GM21526 (cell line): ENCODE results near the gene SNRNP48.

Experiments
- ATAC-seq: cut with Tn5 transposase; IDR thresholded peaks from one replicate; pipeline ENCODE4 v1.9.1; 2021; ENCODE audit warnings: moderate library complexity; ENCODE audit not compliant: unreplicated experiment, low FRiP score

SNRNP48 gene

DNA sequence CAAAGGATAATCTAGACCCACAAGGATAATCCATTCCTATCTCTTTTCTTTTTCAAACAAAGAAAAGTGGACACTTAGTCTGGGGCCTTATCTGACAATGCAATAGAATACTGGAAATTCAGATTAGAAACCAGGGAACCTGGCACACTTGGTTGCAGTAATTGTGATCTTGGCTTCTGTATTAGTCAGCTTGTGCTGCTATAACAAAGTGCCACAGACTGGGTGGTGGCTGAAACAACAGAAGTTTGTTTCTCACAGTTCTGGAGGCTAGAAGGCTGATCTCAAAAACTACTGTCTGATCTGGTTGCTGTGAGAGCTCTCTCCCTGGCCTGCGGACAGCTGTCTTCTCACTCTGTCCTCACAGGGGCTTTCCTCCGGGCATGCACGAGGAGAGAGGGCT is 49.4 kb downstream of the SNRNP48 start:
- no peak for ATAC-seq

DNA sequence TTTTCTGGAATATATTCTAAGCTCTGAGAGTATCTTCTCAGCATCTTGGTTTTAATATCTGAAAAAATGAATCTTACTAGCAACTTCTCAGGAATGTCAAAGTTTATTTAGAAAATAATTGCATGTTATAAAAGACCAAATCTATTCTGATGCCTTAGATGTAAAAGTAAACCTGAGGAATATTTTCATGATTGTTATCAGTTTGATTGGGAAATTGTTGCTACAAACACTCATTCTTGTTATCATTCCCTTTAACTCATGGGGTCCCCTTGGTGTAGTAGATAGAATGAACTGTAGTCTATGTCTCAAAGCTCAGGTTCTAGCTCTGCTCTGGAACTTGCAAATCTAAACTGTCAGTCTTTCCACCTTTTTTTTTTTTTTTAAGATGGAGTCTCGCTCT is 50.0 kb downstream of the SNRNP48 start:
- ATAC-seq = no peak

DNA sequence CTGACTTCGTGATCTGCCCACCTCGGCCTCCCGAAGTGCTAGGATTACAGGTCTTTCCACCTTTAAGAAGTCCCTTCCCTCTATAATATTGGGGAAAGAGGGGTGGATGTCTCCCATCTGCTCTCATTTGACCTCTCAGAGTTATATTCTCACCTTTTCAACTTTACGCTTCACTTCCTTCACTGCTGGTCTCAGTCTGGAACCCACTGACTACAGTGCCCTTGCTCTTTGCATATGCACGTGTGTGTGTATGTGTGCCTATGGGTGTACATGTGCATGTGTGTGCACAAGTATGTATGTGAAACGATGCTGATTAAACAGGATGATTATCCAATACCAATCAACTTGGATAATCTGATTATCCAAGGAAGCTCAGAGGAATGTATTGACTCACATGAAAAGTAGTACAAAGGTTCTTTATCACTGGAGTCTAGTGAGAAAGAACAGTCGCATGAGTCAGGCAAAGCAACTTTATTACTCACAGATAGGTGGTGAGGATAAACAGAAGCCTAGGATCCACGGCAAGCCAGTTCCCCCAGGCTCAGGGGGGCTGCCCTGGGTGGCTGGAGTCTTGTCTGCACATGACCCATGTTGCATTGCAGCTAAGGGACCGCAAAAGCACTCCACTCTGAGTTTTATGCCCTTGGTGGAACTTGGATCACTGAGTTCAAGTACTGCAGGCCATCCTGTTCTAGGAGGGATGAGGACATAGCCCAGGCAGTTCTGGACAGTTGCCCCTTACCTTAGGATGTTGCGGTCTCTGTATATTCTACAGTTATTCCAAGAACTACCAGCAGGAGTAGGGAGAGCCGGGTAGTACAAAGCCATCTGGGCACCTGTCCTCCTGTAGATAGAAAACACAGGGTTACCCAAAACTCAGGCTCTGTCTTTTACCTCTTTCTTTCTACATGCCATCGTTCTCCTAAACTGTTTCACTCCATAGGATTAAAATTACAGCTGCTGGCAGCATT is 50.9 kb downstream of the SNRNP48 start:
- ATAC-seq = no peak

DNA sequence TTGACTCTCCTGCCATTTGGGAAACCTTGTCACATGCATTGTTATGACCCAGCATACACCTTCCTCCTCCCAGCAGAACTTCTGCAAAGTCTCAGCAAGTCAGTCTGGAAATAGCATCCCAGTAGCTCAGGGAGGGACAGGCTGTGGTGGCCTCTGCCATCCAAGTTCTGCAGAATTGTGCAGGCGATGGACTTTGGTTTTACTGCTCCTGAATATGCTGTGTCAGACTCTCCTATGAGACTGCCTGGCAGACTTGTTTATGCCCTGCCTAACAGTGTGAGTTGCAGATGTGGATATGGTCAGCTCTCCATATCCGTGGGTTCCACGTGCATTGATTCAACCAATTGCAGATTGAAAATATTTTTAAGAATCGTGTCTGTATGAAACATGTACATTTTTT is 52.8 kb downstream of the SNRNP48 start:
- no peak for ATAC-seq

DNA sequence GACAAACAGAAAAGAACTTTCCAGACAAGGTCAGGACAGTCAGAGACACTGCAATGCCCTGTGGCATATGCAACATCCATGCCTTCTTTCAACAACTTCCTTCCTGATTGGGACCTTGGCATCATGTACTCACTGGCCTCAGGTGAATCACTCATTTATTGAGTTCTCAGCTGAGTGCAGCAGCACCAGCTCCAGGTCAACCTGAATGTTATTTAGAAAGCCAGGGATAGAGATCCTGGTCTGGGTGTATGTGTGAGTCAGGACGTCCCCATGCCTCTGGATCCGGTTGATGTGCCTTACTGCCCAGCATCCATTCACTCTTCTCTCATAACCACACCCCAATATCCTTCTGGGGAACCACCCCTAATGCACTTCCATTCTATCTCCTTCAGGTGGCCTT is 54.4 kb downstream of the SNRNP48 start:
- no peak for ATAC-seq

DNA sequence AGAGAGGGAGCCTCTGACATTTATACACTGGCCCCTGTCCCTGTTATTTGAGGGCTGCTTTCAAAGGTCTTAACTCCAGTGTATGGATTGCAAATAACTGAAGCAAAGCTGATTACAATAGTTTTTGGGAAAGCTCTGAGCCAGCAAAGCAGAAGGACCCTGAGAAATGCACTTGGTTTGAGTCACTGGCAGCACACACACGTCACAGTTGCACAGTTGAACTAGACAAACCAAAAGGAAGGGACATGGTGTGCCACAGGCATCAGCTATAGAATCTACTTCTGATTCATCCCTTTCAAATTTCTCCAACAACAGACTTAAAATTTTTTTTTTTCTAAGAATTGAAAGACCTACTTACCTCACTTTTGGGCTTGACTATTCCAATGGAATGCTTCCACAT is 56.4 kb downstream of the SNRNP48 start:
- ATAC-seq = no peak

DNA sequence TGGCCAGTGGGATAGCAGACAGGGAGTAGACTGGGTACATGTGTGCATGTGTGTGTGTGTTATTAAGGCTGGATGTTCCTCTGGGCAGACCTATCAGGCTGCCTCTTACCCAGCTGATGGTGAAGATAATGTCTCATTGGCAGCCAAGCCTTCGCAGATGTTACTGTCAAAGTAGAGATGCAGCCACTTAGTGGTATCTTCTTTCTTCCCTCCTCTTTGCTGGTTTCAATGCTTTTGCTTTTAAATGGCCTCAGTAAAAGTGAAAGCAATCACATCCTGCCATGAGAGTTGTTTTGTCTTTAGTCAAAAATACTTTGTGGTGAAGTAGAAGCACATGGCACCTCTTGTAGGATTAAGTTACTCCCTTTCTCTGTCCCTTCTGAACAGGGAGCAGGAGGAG is 57.5 kb downstream of the SNRNP48 start:
- ATAC-seq = no peak

DNA sequence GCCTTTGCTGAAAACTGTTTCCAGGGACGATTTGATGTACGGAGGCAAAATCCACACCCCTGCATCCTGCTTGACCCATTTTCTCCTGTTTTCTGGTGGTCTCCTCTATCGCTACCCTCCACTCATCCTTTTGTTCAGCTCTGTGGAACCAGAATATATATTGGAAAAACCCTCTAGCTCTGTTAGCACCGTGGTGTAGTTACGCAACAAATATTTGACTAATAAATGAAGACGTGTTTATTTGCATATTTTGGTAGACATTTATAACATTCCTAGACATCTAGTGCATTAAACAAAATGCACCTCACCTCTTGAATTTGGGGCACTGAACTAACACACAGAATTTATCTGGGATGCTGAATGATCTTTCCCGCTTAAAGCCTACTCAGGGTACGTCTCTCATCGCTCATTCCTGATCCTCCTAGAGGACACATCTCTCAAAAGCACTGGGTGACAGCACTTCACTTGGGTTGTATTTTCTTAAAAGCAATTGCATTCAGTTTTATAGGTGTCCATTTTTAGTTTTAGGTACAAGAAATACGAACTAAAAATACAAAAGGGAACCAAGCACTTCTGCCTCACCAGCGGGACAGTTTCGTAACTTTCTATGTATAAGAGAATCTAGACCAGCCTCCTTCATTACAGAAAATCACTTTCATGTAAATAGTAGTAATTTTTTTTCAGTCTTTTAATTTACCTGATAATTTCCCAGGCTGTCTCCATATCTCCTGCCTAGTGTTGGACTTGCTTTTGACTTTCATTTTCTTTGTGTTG is 59.2 kb downstream of the SNRNP48 start:
- no peak for ATAC-seq

DNA sequence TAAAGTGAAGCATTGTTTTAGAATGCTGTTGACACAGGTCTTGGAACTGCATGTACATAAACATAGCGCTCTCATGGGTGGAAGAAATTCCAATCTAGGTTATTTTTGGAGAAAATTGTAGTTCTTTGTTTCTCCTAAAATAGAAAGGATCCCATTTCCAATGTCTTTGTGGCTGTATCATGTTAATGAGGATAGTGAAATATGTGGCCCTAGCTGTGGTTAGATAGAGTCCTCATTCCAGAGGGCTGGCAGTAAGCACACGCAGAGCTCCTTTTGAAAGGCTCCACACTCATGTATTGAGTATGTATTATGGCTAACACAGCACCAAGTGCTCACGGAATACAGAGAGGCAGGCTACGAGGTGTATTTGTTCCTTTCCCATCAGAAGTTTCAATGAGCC is 60.9 kb downstream of the SNRNP48 start:
- ATAC-seq = no peak

DNA sequence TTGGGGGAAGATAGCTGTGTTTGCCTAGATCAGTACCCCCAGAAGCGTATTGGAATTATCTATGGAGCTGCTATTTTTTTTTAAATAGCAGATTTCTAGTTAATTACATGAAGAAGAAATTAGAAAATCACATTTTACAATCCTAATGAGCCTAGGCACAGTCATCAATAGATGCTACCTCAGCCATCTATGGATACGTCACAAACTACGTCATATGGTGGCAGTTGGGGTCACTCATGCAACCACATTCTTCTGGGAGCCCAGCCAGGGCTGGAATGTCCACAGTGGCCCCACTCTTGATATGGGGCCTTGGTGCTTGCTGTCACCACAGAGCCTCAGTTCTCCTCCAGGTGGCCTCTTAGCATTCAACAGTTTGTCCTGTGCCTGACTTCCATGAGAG is 63.0 kb downstream of the SNRNP48 start:
- ATAC-seq = no peak

DNA sequence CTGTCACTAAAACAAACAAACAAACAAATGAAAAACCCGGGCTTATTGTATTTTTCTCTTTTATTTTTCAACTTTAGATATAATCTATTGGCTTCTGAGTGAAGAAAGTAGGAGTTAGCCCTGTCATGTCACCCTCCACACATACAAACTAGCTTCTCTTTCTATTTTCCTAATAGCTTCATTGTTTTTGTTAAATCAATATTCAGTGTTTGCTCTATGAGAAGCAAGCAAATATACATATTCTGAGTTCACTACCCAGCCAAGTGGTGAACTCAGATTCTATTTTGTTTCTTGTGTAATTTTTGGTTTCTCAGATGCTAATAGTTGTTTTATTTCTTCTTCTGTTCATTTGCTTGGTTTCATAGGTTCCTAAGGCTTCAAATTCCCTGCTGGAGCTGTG is 66.4 kb downstream of the SNRNP48 start:
- no peak for ATAC-seq

DNA sequence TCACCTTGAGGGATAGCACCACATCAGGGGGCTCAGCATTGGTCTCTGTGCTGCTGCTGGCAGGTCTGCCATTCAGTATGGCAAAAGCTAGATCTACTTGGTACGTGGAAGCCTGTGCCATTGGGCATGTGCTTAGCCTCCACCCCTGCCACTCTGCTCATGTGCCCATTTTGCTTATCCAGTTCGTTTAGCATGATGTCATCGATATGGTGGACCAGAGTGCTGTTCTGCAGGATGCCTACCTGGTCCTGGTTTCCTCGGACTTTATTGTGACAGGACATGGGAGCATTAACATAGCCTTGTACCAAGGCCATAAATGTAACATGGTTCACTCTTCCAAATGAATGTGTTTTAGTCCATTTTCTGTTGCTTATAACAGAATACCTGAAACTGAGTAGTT is 68.5 kb downstream of the SNRNP48 start:
- ATAC-seq = no peak

DNA sequence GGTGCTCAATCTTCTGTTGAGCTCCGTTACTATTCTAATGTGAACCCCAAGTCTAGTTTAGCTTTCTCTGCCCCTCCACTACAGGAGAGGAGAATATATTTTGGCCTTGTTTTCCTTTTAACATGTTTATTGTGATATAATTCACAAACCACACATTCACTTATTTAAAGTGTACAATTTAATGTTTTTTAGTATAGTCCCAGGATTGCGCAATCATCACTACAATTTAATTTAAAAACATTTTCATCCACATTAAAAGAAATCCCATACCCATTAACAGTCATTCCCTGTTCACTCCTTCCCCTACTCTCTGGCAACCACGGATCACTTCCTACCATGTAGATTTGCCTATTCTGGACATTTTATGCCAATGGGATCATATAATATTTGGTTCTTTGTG is 71.4 kb downstream of the SNRNP48 start:
- ATAC-seq = no peak
